ENCODE data around the gene FCN3. TPM values are rescaled to one million over a fixed set of nuclear protein-coding genes. Genes with fewer than 3 reads are reported as not detected.

Gene FCN3
- total and polyA plus RNA-seq, 9 of the 15 experiments (the other 6 are each of a cell fraction or from before 2014, with no cell fraction given), result 0.49 TPM; not detected in 8

- TF ChIP-seq, protein P1, sequence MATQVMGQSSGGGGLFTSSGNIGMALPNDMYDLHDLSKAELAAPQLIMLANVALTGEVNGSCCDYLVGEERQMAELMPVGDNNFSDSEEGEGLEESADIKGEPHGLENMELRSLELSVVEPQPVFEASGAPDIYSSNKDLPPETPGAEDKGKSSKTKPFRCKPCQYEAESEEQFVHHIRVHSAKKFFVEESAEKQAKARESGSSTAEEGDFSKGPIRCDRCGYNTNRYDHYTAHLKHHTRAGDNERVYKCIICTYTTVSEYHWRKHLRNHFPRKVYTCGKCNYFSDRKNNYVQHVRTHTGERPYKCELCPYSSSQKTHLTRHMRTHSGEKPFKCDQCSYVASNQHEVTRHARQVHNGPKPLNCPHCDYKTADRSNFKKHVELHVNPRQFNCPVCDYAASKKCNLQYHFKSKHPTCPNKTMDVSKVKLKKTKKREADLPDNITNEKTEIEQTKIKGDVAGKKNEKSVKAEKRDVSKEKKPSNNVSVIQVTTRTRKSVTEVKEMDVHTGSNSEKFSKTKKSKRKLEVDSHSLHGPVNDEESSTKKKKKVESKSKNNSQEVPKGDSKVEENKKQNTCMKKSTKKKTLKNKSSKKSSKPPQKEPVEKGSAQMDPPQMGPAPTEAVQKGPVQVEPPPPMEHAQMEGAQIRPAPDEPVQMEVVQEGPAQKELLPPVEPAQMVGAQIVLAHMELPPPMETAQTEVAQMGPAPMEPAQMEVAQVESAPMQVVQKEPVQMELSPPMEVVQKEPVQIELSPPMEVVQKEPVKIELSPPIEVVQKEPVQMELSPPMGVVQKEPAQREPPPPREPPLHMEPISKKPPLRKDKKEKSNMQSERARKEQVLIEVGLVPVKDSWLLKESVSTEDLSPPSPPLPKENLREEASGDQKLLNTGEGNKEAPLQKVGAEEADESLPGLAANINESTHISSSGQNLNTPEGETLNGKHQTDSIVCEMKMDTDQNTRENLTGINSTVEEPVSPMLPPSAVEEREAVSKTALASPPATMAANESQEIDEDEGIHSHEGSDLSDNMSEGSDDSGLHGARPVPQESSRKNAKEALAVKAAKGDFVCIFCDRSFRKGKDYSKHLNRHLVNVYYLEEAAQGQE (IDR thresholded peaks at IDR 0.05; ENCODE audit: borderline replicate concordance), result no peak
- TF ChIP-seq, protein P1 (CRISPR knock-in tag; IDR thresholded peaks at IDR 0.05; ENCODE audit: low read depth), result no peak
- TF ChIP-seq PHF8 (IDR thresholded peaks at IDR 0.05; ENCODE audit: borderline replicate concordance, low read length) (0 out of 2 replicates have a peak, but pooled peaks have one; percentile 9), HBP1 (CRISPR knock-in tag; IDR thresholded peaks at IDR 0.05) (no peak), PHF20 (IDR thresholded peaks at IDR 0.05; ENCODE audit: partially characterized antibody) (no peak), E2F6 (IDR thresholded peaks at IDR 0.05; ENCODE audit: borderline replicate concordance in 1 of 2, extremely low read depth in 1 of 2, insufficient read depth in 1 of 2, insufficient read length in 1 of 2, low read depth in 1 of 2, low read length in 1 of 2, poor library complexity in 1 of 2, severe bottlenecking in 1 of 2) (peak; percentile 43 to 84), ZNF586 (CRISPR knock-in tag; conservative IDR thresholded peaks at IDR 0.05) (no peak), DNMT1 (IDR thresholded peaks at IDR 0.05) (no peak), CEBPB (tag; IDR thresholded peaks at IDR 0.05) (no peak), GTF2A2 (tag; IDR thresholded peaks at IDR 0.05) (no peak), ZNF830 (CRISPR knock-in tag; IDR thresholded peaks at IDR 0.05) (no peak), ELF1 (tag; IDR thresholded peaks at IDR 0.05) (no peak), MTA1 (IDR thresholded peaks at IDR 0.05; ENCODE audit: borderline replicate concordance) (no peak), TBP (optimal IDR thresholded peaks at IDR 0.05; ENCODE audit: low read depth, low read length) (peak; percentile 28), IRF2 (CRISPR knock-in tag; IDR thresholded peaks at IDR 0.05) (no peak)
Observed at GRCh38 chr1:27348861-27349783, 25.5 kb downstream of the FCN3 start (continued).
